PFSK-1 (cell line): ENCODE measurements around the gene ENOPH1.

Experiments
- FOXP2 ChIP-seq: optimal IDR thresholded peaks from 2 replicates; pipeline ENCODE3; 2011; ENCODE audit warnings: borderline replicate concordance, control low read depth, inconsistent platforms; ENCODE audit not compliant: insufficient read depth; ENCODE audit errors: extremely low read length, extremely low read depth
- POLR2AphosphoS5 ChIP-seq: IDR thresholded peaks from 2 replicates; pipeline ENCODE4 v1.6.1; 2012; ENCODE audit warnings: low read depth, mild to moderate bottlenecking, control low read depth, low read length, moderate library complexity
- SIN3A ChIP-seq: IDR thresholded peaks from 2 replicates; pipeline ENCODE4 v1.6.1; 2012; ENCODE audit warnings: mild to moderate bottlenecking, low read length, moderate library complexity, borderline replicate concordance; ENCODE audit not compliant: insufficient read depth
- TAF1 ChIP-seq: IDR thresholded peaks from 2 replicates; pipeline ENCODE4 v1.6.1; 2012; ENCODE audit warnings: low read length, control low read depth, borderline replicate concordance; ENCODE audit not compliant: insufficient read depth
- TF ChIP-seq, protein P1 (sequence below), 2 experiments: IDR thresholded peaks; 2 replicates each; pipeline versions ENCODE4 v1.6.1 to v1.8.0; 2011 to 2012; ENCODE audit warnings: low read depth in 2 of 2, low read length in 2 of 2, control low read depth in 1 of 2, inconsistent platforms in 1 of 2, mild to moderate bottlenecking in 1 of 2, moderate library complexity in 1 of 2; ENCODE audit not compliant: insufficient read depth in 1 of 2

The ENOPH1 gene

GRCh38 chr4:82508806-82509428, 78.5 kb downstream of the ENOPH1 start:
- TF ChIP-seq FOXP2 (no peak), TAF1 (no peak), POLR2AphosphoS5 (no peak), SIN3A (no peak)
- TF ChIP-seq, protein P1, sequence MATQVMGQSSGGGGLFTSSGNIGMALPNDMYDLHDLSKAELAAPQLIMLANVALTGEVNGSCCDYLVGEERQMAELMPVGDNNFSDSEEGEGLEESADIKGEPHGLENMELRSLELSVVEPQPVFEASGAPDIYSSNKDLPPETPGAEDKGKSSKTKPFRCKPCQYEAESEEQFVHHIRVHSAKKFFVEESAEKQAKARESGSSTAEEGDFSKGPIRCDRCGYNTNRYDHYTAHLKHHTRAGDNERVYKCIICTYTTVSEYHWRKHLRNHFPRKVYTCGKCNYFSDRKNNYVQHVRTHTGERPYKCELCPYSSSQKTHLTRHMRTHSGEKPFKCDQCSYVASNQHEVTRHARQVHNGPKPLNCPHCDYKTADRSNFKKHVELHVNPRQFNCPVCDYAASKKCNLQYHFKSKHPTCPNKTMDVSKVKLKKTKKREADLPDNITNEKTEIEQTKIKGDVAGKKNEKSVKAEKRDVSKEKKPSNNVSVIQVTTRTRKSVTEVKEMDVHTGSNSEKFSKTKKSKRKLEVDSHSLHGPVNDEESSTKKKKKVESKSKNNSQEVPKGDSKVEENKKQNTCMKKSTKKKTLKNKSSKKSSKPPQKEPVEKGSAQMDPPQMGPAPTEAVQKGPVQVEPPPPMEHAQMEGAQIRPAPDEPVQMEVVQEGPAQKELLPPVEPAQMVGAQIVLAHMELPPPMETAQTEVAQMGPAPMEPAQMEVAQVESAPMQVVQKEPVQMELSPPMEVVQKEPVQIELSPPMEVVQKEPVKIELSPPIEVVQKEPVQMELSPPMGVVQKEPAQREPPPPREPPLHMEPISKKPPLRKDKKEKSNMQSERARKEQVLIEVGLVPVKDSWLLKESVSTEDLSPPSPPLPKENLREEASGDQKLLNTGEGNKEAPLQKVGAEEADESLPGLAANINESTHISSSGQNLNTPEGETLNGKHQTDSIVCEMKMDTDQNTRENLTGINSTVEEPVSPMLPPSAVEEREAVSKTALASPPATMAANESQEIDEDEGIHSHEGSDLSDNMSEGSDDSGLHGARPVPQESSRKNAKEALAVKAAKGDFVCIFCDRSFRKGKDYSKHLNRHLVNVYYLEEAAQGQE (IDR thresholded peaks at IDR 0.05; ENCODE audit: insufficient read depth in 1 of 2, low read depth in 2 of 2, low read length in 2 of 2), result no peak

GRCh38 chr4:82510216-82510615, 79.8 kb downstream of the ENOPH1 start:
- no peak for TF ChIP-seq POLR2AphosphoS5
- no peak for TF ChIP-seq SIN3A
- no peak for TF ChIP-seq TAF1
- no peak for TF ChIP-seq FOXP2
- TF ChIP-seq, protein P1 (IDR thresholded peaks at IDR 0.05; ENCODE audit: insufficient read depth in 1 of 2, low read depth in 2 of 2, low read length in 2 of 2), result no peak
